UCSD-AML1 (cell line): ENCODE data around the gene SH3D19.

Experiments used
- DNase-seq: peaks from one replicate; lab custom pipeline; 2025; ENCODE audit not compliant: unreplicated experiment; lab: John Stamatoyannopoulos, UW

The SH3D19 gene

DNA sequence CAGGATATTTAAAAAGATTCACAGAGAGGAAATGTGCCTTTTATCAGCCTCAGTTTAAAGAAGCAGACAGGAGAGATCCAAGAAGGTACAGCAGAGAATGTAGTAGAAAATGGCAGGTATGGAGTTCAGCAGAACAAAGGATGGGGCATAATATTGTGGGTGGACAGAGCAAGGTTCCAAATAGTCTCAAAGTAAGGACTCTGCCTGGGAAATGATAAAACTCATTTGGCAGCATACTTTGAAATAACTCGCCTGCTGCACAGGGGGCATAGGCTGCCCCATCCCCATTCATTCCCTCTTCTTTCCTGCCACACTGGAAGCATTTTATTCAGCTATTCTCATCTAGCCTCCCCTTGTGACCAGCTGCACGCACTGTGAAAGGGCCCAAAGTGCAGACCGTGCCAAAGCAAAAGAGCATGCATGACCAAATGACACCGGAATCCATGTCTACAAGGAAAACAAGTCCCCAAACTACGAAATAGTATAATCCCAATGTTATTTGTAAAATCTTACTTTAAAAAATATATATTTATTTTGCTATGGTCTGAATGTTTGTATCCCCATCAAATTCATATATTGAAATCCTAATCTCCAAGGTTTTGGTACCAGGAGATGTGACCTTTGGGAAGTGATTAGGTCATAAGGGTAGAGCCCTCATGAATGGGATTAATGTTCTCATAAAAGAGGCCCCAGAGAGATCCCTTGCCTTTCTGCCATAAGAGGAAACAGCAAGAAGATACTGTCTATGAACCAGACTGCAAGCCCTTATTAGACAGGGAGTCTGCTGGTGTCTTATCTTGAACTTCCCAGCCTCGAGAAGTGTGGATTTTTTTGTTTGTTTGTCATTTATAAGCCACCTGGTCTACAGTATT, 125.8 kb downstream of the SH3D19 start:
- no peak for DNase-seq

DNA sequence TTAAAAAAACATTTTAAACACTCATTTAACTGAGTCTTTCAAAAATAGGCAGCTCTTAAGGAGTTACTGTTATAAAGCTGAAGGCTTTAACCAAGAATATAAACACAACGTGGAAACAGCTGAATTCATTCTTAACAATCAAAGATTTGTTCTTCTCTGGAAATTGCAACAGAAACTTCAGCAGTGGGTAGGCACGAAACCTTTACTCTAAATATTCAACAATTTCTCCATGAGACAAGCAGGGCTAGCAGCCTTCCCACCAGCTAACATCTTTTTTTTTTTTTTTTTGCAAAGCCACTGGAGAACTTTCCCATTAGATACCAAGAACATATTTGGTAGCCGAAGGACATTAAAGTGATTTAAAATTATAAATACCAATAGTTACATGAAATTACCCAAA, 126.7 kb downstream of the SH3D19 start:
- DNase-seq: no peak

DNA sequence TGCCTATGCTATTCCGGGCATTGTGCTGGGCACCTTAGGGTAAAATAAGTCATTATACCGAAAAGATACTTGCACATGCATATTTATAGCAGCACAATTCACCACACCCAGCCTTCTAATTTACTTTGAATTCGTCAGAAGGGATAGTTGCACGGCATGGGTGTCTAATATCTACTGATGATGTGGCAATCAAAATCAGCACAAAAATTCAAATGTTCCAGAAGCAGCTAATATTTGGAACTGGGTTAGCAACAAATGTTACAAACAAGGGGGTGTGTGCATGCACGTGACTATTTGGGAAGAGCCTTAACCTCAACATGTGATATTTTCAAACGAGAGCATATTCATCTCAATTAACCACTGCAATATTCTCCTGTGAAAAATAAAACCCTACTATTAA, 128.2 kb downstream of the SH3D19 start:
- DNase-seq: no peak

GRCh38 chr4:151195801-151196200, 129.6 kb downstream of the SH3D19 start:
- no peak for DNase-seq

GRCh38 chr4:151193414-151193813, 132.0 kb downstream of the SH3D19 start:
- DNase-seq: no peak

- no peak for DNase-seq
These were observed 132.7 kb downstream of the SH3D19 start for GRCh38 chr4:151192556-151193235.

GRCh38 chr4:151184523-151185458, 140.6 kb downstream of the SH3D19 start:
- no peak for DNase-seq

GRCh38 chr4:151182455-151182996, 142.9 kb downstream of the SH3D19 start:
- no peak for DNase-seq

- no peak for DNase-seq
These were observed 148.7 kb downstream of the SH3D19 start for GRCh38 chr4:151176685-151177084.

GRCh38 chr4:151175754-151176631, 149.4 kb downstream of the SH3D19 start:
- no peak for DNase-seq

GRCh38 chr4:151175233-151175632, 150.2 kb downstream of the SH3D19 start:
- DNase-seq: no peak

GRCh38 chr4:151174784-151175183, 150.6 kb downstream of the SH3D19 start:
- no peak for DNase-seq

GRCh38 chr4:151173871-151174270, 151.5 kb downstream of the SH3D19 start:
- no peak for DNase-seq

DNA sequence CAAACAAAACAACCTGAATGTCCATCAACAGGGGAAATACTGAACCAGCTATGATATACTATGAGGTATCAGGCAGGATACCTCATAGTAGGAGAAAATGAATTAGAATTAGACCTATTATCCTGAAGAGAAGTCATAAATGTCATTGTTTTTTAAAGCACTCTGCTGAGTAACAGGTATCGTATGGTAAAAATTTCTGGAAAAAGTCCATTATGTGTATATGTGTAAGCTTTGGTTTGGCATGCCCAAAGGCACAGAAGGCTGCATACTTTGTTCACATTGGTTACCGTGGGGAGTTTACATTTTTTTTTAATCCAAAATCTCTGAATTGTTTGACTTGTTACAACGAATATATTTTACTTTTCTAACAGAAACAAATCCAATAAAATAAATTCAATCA, 155.5 kb downstream of the SH3D19 start:
- no peak for DNase-seq

- no peak for DNase-seq
These were observed 156.2 kb downstream of the SH3D19 start for GRCh38 chr4:151169223-151169622.

DNA sequence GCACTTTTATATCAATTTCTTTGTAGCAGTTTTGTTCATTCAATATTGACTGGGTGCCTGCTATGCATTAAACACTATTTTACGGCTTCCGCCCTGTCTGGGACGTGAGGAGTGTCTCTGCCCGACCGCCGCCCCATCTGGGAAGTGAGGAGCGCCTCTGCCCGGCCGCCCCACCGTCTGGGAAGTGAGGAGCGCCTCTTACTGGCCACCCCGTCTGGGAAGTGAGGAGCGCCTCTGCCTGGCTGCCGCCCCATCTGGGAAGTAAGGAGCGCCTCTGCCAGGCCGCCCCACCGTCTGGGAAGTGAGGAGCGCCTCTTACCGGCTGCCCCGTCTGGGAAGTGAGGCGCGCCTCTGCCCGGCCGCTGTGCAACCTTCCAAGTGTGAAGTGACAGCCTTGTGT, 157.8 kb downstream of the SH3D19 start:
- DNase-seq: no peak

DNA sequence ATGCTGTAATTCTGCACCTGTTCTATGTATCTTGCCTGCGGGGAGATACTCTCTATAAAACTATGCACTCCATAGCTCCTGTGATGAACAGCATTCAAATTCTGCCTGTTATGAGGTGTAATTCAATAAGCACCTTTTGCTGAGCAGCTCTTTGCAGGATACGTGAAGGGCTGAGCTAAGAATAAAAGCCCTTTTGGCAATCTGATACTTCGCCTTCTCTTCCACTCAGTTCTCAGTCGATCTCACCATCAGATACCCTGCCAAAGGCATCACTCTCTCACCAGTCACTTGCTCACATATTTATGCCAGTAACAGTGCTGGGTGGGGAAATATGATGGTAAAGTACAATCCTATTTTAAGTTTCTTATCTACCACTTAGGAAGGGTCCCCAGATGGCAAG, 158.8 kb downstream of the SH3D19 start:
- no peak for DNase-seq

GRCh38 chr4:151165205-151166000, 160.0 kb downstream of the SH3D19 start:
- DNase-seq: no peak

DNA sequence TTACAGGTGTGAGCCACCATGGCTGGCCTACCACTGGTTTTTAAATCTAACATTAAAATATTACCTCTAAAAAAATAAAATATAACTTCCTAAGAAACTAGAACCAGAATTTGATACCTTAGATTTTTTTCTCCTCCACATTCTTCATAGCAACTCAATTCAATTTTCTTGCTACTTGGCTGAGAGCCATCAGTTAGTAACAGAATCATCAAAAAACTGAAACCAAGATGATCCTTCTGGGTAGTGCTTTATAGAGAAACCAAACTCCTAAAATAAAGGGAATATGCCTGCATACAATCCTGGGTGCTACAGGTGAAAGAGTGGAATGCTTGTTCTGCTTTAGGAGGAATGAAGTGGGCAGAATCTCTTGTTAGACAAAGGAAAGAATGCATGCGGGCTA, 161.6 kb downstream of the SH3D19 start:
- DNase-seq: no peak
